Natural killer cell (primary cell): ENCODE results near the gene EEF1AKMT1. TPM values are rescaled to one million over a fixed set of nuclear protein-coding genes. Genes with fewer than 3 reads are reported as not detected.

Experiments
- ATAC-seq, 3 donors: fragments of 150-1000 bp in 2 of 3; fragments of 200-7000 bp in 1 of 3; cut with Tn5 transposase; 1 replicate in 1 of 3; 2 replicates in 2 of 3; pipeline ENCODE4 v1.10.0; 2021; ENCODE audit warnings: mild to moderate bottlenecking in 2 of 3, moderate library complexity in 2 of 3
- DNase-seq, 2 donors: peaks; one replicate each; pipeline versions ENCODE4 v3.0.0 to v3.0.0-alpha.2; 2013 to 2021; ENCODE audit warnings: mixed read lengths in 1 of 2
- H3K27ac ChIP-seq: one replicate; pipeline ENCODE4 v1.5.1; 2013; ENCODE audit warnings: mild to moderate bottlenecking, low read length
- H3K27me3 ChIP-seq: one replicate; pipeline ENCODE4 v1.6.1; 2013; ENCODE audit warnings: low read length; ENCODE audit not compliant: control insufficient read depth, insufficient read depth
- H3K36me3 ChIP-seq: one replicate; pipeline ENCODE4 v1.6.1; 2013; ENCODE audit warnings: low read length; ENCODE audit not compliant: control insufficient read depth, insufficient read depth
- H3K4me1 ChIP-seq: one replicate; pipeline ENCODE4 v1.6.1; 2013; ENCODE audit warnings: low read length; ENCODE audit not compliant: control insufficient read depth, insufficient read depth
- H3K4me3 ChIP-seq: one replicate; pipeline ENCODE4 v1.5.1; 2013; ENCODE audit warnings: low read length
- H3K9me3 ChIP-seq: one replicate; pipeline ENCODE4 v1.6.1; 2013; ENCODE audit warnings: low read length; ENCODE audit not compliant: control insufficient read depth, insufficient read depth
- H3K27ac Mint-ChIP-seq, 2 donors: one replicate each; pipeline ENCODE4 v1.8.0; 2022; ENCODE audit warnings: mild to moderate bottlenecking in 2 of 2, mixed read lengths in 2 of 2, moderate library complexity in 1 of 2
- H3K27me3 Mint-ChIP-seq, 2 donors: one replicate each; pipeline ENCODE4 v1.8.0; 2022; ENCODE audit warnings: low read depth in 2 of 2, mixed read lengths in 2 of 2
- H3K36me3 Mint-ChIP-seq: one replicate; pipeline ENCODE4 v1.8.0; 2022; ENCODE audit warnings: mixed read lengths
- H3K4me1 Mint-ChIP-seq, 2 donors: one replicate each; pipeline ENCODE4 v1.8.0; 2022; ENCODE audit warnings: mixed read lengths in 2 of 2
- H3K4me3 Mint-ChIP-seq: one replicate; pipeline ENCODE4 v1.8.0; 2022; ENCODE audit warnings: mild to moderate bottlenecking, moderate library complexity, mixed read lengths
- H3K9me3 Mint-ChIP-seq, 2 donors: one replicate each; pipeline ENCODE4 v1.8.0; 2022; ENCODE audit warnings: mixed read lengths in 2 of 2
- WGBS: methylation state at CpG from one replicate; pipeline ENCODE4 v1.1.7; 2013; ENCODE audit warnings: missing lambda C conversion rate; ENCODE audit not compliant: insufficient coverage; 5-methylcytosine and 5-hydroxymethylcytosine counted together
- intact Hi-C: fragments of 100-400 bp; cut with micrococcal nuclease; formaldehyde crosslinking; loops from one replicate; pipeline ENCODE4 v1.14.2; 2022
- total RNA-seq, 4 donors: library from RNA; stranded (reverse); fragments of 120-200 nt in 1 of 4; gene quantifications; one replicate each; pipeline versions ENCODE4 v1.2.3 to v1.2.4, GENCODE V29; 2013 to 2022
- TF ChIP-seq, protein P1 (sequence below): fragments of 200-600 bp; IDR thresholded peaks from one replicate; pipeline ENCODE4 v1.8.0; 2022; ENCODE audit warnings: antibody characterized with exemption

Gene EEF1AKMT1
- total RNA-seq, 3 donors from 2014 or later (not counting 1 experiment from before 2014, with no cell fraction given): 3.8 to 5.1 (median 4.6) TPM

DNA sequence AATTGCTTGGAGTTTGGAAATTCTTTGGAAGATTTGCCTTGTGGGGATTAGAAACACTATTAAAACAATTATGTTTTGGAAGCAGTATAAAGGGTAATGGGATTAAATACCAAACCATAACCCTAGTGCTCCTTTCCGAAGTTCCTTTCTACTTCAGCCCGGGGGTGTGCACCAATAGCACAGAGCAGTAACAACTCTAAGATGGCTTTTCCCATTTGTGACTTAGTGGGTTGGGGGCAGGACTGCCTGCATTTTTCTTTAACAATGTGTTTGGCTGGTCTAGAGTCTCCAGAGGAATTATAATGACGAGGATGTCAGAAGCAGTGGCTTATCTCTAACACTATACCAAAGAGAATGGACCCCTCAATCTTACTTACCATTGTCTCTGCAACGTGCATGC is 82.1 kb downstream of the EEF1AKMT1 start:
- H3K27ac ChIP-seq: no peak overlapping the region
- intact Hi-C loops: no loop called here
- DNase-seq (no peak), ATAC-seq (no peak)
- H3K9me3 Mint-ChIP-seq: no peaks in the 10 kb centered on the region
- H3K36me3 ChIP-seq: no peaks in the 10 kb centered on the region
- peaks cover 13 to 17% of the 10 kb centered on the region in 2 donors for H3K4me1 Mint-ChIP-seq
- peaks cover 5 to 7% of the 10 kb centered on the region in 2 donors for H3K27me3 Mint-ChIP-seq
- no peak overlapping the region for H3K4me3 ChIP-seq
- no peaks in the 10 kb centered on the region for H3K36me3 Mint-ChIP-seq
- H3K27ac Mint-ChIP-seq: no peak overlapping the region
- peaks cover 7% of the 10 kb centered on the region for H3K4me1 ChIP-seq
- H3K9me3 ChIP-seq: no peaks in the 10 kb centered on the region
- TF ChIP-seq, protein P1, sequence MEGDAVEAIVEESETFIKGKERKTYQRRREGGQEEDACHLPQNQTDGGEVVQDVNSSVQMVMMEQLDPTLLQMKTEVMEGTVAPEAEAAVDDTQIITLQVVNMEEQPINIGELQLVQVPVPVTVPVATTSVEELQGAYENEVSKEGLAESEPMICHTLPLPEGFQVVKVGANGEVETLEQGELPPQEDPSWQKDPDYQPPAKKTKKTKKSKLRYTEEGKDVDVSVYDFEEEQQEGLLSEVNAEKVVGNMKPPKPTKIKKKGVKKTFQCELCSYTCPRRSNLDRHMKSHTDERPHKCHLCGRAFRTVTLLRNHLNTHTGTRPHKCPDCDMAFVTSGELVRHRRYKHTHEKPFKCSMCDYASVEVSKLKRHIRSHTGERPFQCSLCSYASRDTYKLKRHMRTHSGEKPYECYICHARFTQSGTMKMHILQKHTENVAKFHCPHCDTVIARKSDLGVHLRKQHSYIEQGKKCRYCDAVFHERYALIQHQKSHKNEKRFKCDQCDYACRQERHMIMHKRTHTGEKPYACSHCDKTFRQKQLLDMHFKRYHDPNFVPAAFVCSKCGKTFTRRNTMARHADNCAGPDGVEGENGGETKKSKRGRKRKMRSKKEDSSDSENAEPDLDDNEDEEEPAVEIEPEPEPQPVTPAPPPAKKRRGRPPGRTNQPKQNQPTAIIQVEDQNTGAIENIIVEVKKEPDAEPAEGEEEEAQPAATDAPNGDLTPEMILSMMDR: no peak
- 94% methylated on average over 2 of the region's 4 CpGs for WGBS
- H3K4me3 Mint-ChIP-seq: no peak overlapping the region
- H3K27me3 ChIP-seq: no peaks in the 10 kb centered on the region

DNA sequence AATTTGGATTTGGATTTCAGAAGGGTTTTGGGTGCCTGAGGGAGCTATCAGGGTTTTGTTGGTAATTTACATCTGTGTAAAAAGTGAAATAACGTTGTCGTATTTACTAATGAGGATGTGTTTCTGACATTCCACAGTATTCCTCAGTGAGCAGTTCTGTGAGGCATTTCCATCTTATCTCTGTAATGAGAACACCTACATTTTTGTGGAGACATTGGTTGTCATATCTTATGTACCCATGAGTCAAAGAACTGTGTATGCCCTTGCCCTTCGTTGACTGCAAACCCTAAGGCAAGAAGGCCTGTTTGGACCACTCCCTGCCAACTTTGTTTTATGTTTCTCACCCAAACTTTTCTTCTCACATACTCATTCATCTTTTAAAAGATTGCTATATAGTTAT is 84.5 kb downstream of the EEF1AKMT1 start:
- TF ChIP-seq, protein P1: no peak
- intact Hi-C loops: no loop called here
- no peak overlapping the region for H3K4me3 ChIP-seq
- Mint-ChIP-seq H3K27me3 (no peaks in the 10 kb centered on the region), H3K36me3 (no peaks in the 10 kb centered on the region), H3K27ac (no peak overlapping the region), H3K4me3 (no peak overlapping the region), H3K9me3 (no peaks in the 10 kb centered on the region), H3K4me1 (peaks cover 7 to 10% of the 10 kb centered on the region in 2 donors)
- 98% methylated on average over 3 of the region's 3 CpGs for WGBS
- peaks cover 4% of the 10 kb centered on the region for H3K4me1 ChIP-seq
- DNase-seq (no peak), ATAC-seq (no peak)
- no peak overlapping the region for H3K27ac ChIP-seq
- H3K27me3 ChIP-seq: no peaks in the 10 kb centered on the region
- no peaks in the 10 kb centered on the region for H3K36me3 ChIP-seq
- no peaks in the 10 kb centered on the region for H3K9me3 ChIP-seq

DNA sequence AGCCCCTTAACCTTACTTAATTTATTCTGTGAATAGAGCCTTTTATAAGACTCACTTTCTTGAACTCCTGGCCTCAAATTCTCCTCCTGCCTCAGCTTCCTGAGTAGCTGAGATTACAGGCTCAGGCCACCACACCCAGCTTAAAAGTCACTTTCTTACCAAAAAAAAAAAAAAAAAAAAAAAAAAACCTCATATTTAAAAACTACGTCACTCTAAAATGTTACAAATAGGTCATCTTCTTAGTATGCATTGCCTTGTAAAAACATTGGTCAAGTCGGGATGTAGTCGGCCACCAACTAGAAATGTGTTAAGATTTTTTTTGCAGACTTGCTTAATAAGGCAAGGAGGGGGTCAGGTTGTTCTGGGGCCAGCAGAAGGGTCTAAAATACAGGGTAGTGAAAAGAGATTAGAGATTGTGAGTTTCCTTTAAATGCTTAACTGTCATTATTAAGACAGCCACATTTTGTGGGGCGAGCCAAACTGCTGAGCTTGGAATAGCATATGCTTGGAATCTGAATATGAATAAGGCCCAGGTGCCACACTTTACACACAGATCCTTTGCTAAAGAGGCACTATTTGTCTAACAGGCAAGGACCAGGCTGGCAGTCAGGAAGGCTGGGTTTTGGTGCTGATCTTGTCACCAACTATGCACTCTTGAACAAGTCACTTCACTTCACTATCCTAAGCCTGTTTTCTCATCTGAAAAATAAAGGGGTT is 86.7 kb downstream of the EEF1AKMT1 start:
- ATAC-seq (peak in 1 of 3 donors; percentile 63), DNase-seq (no peak)
- Histone ChIP-seq H3K36me3 (no peaks in the 10 kb centered on the region), H3K27ac (no peak overlapping the region), H3K9me3 (no peaks in the 10 kb centered on the region), H3K4me3 (no peak overlapping the region), H3K27me3 (no peaks in the 10 kb centered on the region), H3K4me1 (peaks cover 4% of the 10 kb centered on the region)
- H3K4me1 Mint-ChIP-seq: peaks cover 7 to 10% of the 10 kb centered on the region in 2 donors
- TF ChIP-seq, protein P1: no peak
- no peaks in the 10 kb centered on the region for H3K36me3 Mint-ChIP-seq
- 75% methylated on average over 3 of the region's 4 CpGs for WGBS
- peak overlapping the region; percentile 25 for H3K4me3 Mint-ChIP-seq
- peak overlapping the region; percentile 31 to 44 for H3K27ac Mint-ChIP-seq
- H3K27me3 Mint-ChIP-seq: no peaks in the 10 kb centered on the region
- H3K9me3 Mint-ChIP-seq: no peaks in the 10 kb centered on the region
- intact Hi-C loops: no loop called here

DNA sequence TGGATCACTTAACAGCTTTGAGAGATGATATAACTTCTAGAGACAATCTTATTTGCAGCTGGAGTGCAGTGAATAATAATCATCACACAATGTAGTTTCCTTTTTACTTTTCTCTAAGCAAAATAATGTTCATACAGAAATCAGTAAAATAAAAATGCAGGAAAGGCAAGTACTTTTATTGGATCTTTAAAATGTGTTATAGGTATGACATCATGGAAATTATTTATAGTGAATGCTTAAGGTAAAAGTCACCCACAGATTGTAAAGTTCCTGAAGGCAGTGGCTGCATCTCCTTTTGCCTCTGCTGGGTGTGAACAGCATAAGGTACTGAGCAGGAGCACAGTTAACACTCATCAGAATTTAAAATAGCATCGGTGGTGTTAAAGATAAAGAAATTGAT is 87.6 kb downstream of the EEF1AKMT1 start:
- H3K27me3 Mint-ChIP-seq: no peaks in the 10 kb centered on the region
- H3K9me3 ChIP-seq: no peaks in the 10 kb centered on the region
- H3K36me3 Mint-ChIP-seq: no peaks in the 10 kb centered on the region
- no CpG with 5 or more reads among the region's 1 CpG for WGBS
- no peak overlapping the region for H3K27ac ChIP-seq
- H3K4me3 Mint-ChIP-seq: no peak overlapping the region
- DNase-seq (no peak), ATAC-seq (no peak)
- no peak overlapping the region for H3K4me3 ChIP-seq
- H3K27me3 ChIP-seq: no peaks in the 10 kb centered on the region
- H3K9me3 Mint-ChIP-seq: no peaks in the 10 kb centered on the region
- intact Hi-C loops: no loop called here
- no peaks in the 10 kb centered on the region for H3K36me3 ChIP-seq
- H3K4me1 Mint-ChIP-seq: peaks cover 7 to 10% of the 10 kb centered on the region in 2 donors
- peaks cover 4% of the 10 kb centered on the region for H3K4me1 ChIP-seq
- H3K27ac Mint-ChIP-seq: no peak overlapping the region
- TF ChIP-seq, protein P1: no peak
